Stimulated activated naive B cell treated with anti-CD40 and anti-IgM and Interleukin-4, amounts not matched to agents 10 μg/mL and 1 μg/mL and 100 μg/mL, for 72 hours (primary cell): ENCODE measurements around the gene SERPINA6.
"Not testable (repeated sequence)": the region's sequence is repeated elsewhere in the genome, so short reads cannot be mapped to it uniquely, and the experiment has no call there.

Experiments used
- ATAC-seq, 2 donors: fragments of 150-1000 bp; cut with Tn5 transposase; replicated peaks; 2 replicates each; pipeline ENCODE4 v1.10.0; 2021; ENCODE audit warnings: moderate library complexity in 1 of 2
- DNase-seq: peaks from one replicate; pipeline ENCODE4 v3.0.0; 2021
- H3K27ac Mint-ChIP-seq: one replicate; pipeline ENCODE4 v1.8.0; 2022; ENCODE audit warnings: mild to moderate bottlenecking, mixed read lengths
- H3K27me3 Mint-ChIP-seq, 2 donors: one replicate each; pipeline ENCODE4 v1.8.0; 2022; ENCODE audit warnings: mixed read lengths in 2 of 2
- H3K36me3 Mint-ChIP-seq, 2 donors: one replicate each; pipeline ENCODE4 v1.8.0; 2022; ENCODE audit warnings: mixed read lengths in 2 of 2, mild to moderate bottlenecking in 1 of 2
- H3K4me1 Mint-ChIP-seq, 2 donors: one replicate each; pipeline ENCODE4 v1.8.0; 2022; ENCODE audit warnings: mixed read lengths in 2 of 2, mild to moderate bottlenecking in 1 of 2
- H3K4me3 Mint-ChIP-seq, 2 donors: one replicate each; pipeline ENCODE4 v1.8.0; 2022; ENCODE audit warnings: mild to moderate bottlenecking in 2 of 2, mixed read lengths in 2 of 2, moderate library complexity in 1 of 2
- H3K9me3 Mint-ChIP-seq, 2 donors: one replicate each; pipeline ENCODE4 v1.8.0; 2022; ENCODE audit warnings: mixed read lengths in 2 of 2, mild to moderate bottlenecking in 1 of 2

SERPINA6 gene

GRCh38 chr14:94284221-94284620, 38.9 kb downstream of the SERPINA6 start:
- DNase-seq = no peak
- H3K9me3 Mint-ChIP-seq = no peaks in the 10 kb centered on the region
- H3K27me3 Mint-ChIP-seq = peaks cover 4 to 6% of the 10 kb centered on the region in 2 donors

GRCh38 chr14:94282991-94283723, 40.0 kb downstream of the SERPINA6 start:
- ATAC-seq = no peak

More at GRCh38 chr14:94284221-94284620, 38.9 kb downstream of the SERPINA6 start:
- Mint-ChIP-seq H3K36me3 (no peaks in the 10 kb centered on the region), H3K4me1 (no peaks in the 10 kb centered on the region), H3K4me3 (no peak overlapping the region), H3K27ac (no peak overlapping the region)
- no peak for ATAC-seq

GRCh38 chr14:94278731-94279130, 44.4 kb downstream of the SERPINA6 start:
- no peaks in the 10 kb centered on the region for H3K9me3 Mint-ChIP-seq
- DNase-seq = no peak
- H3K27me3 Mint-ChIP-seq = peaks cover 0 to 6% of the 10 kb centered on the region in 2 donors
- no peaks in the 10 kb centered on the region for H3K36me3 Mint-ChIP-seq
- H3K27ac Mint-ChIP-seq = no peak overlapping the region
- no peak for ATAC-seq
- no peak overlapping the region for H3K4me3 Mint-ChIP-seq
- H3K4me1 Mint-ChIP-seq = no peaks in the 10 kb centered on the region

More at GRCh38 chr14:94282991-94283723, 40.0 kb downstream of the SERPINA6 start:
- H3K27ac Mint-ChIP-seq = no peak overlapping the region
- no peaks in the 10 kb centered on the region for H3K9me3 Mint-ChIP-seq
- peaks cover 4 to 6% of the 10 kb centered on the region in 2 donors for H3K27me3 Mint-ChIP-seq
- no peak for DNase-seq
- H3K4me1 Mint-ChIP-seq = no peaks in the 10 kb centered on the region
- no peaks in the 10 kb centered on the region for H3K36me3 Mint-ChIP-seq
- no peak overlapping the region for H3K4me3 Mint-ChIP-seq

- not testable (repeated sequence) for H3K27ac Mint-ChIP-seq, ATAC-seq, H3K4me3 Mint-ChIP-seq, H3K27me3 Mint-ChIP-seq, DNase-seq, H3K9me3 Mint-ChIP-seq, H3K36me3 Mint-ChIP-seq, H3K4me1 Mint-ChIP-seq
Observed at GRCh38 chr14:94276898-94277561, 46.1 kb downstream of the SERPINA6 start.

GRCh38 chr14:94269156-94269555, 54.0 kb downstream of the SERPINA6 start:
- Mint-ChIP-seq H3K9me3 (peaks cover 0 to 3% of the 10 kb centered on the region in 2 donors), H3K4me1 (no peaks in the 10 kb centered on the region), H3K27ac (no peak overlapping the region), H3K4me3 (no peak overlapping the region), H3K27me3 (peaks cover 11 to 28% of the 10 kb centered on the region in 2 donors), H3K36me3 (no peaks in the 10 kb centered on the region)
- no peak for ATAC-seq
- no peak for DNase-seq

GRCh38 chr14:94268582-94268981, 54.6 kb downstream of the SERPINA6 start:
- H3K4me3 Mint-ChIP-seq, ATAC-seq, H3K9me3 Mint-ChIP-seq, DNase-seq, H3K4me1 Mint-ChIP-seq, H3K36me3 Mint-ChIP-seq, H3K27ac Mint-ChIP-seq: not testable (repeated sequence)
- peaks cover 11 to 28% of the 10 kb centered on the region in 2 donors for H3K27me3 Mint-ChIP-seq

- no peak for ATAC-seq
- Mint-ChIP-seq H3K4me3 (no peak overlapping the region), H3K27me3 (peaks cover 14 to 28% of the 10 kb centered on the region in 2 donors), H3K4me1 (no peaks in the 10 kb centered on the region), H3K9me3 (peaks cover 8 to 11% of the 10 kb centered on the region in 2 donors), H3K36me3 (no peaks in the 10 kb centered on the region), H3K27ac (no peak overlapping the region)
- DNase-seq = no peak
Observed at GRCh38 chr14:94267352-94267751, 55.8 kb downstream of the SERPINA6 start.

GRCh38 chr14:94264195-94264594, 58.9 kb downstream of the SERPINA6 start:
- not testable (repeated sequence) for H3K27ac Mint-ChIP-seq, H3K36me3 Mint-ChIP-seq, DNase-seq, ATAC-seq, H3K4me3 Mint-ChIP-seq, H3K4me1 Mint-ChIP-seq
- Mint-ChIP-seq H3K27me3 (peaks cover 10 to 13% of the 10 kb centered on the region in 2 donors), H3K9me3 (peaks cover 8 to 14% of the 10 kb centered on the region in 2 donors)
